ENCODE results near the gene CGAS.

GRCh38 chr6:73413102-73413501, 39.0 kb downstream of the CGAS start:
- TF ChIP-seq RAD21 (IDR thresholded peaks at IDR 0.05; ENCODE audit: low read depth) = no peak
- no peak for TF ChIP-seq TEAD4 (IDR thresholded peaks at IDR 0.05)
- no peak for TF ChIP-seq TAF1 (IDR thresholded peaks at IDR 0.05; ENCODE audit: low read depth)
- TF ChIP-seq MAX (IDR thresholded peaks at IDR 0.05) = no peak
- no peak for TF ChIP-seq NFIC (IDR thresholded peaks at IDR 0.05)
- no peak for TF ChIP-seq CREB1 (IDR thresholded peaks at IDR 0.05; ENCODE audit: low read depth)
- TF ChIP-seq CEBPB (IDR thresholded peaks at IDR 0.05) = no peak
- no peak for TF ChIP-seq EP300 (IDR thresholded peaks at IDR 0.05; ENCODE audit: borderline replicate concordance)
- TF ChIP-seq REST (IDR thresholded peaks at IDR 0.05; ENCODE audit: low read depth) = no peak
- no peak for TF ChIP-seq YY1 (IDR thresholded peaks at IDR 0.05; ENCODE audit: low read depth)
- TF ChIP-seq FOXM1 (IDR thresholded peaks at IDR 0.05; ENCODE audit: borderline replicate concordance, low read depth) = no peak
